Skeletal muscle tissue (tissue), 4 donors: ENCODE results near the gene FUNDC1. TPM values are rescaled to one million over a fixed set of nuclear protein-coding genes. Genes with fewer than 3 reads are reported as not detected.
"Not testable (repeated sequence)": the region's sequence is repeated elsewhere in the genome, so short reads cannot be mapped to it uniquely, and the experiment has no call there.

Source experiments
- H3K27ac ChIP-seq: one replicate; pipeline ENCODE4 v1.7.0; 2013; ENCODE audit warnings: mild to moderate bottlenecking, low read depth, low read length, inconsistent platforms
- H3K27me3 ChIP-seq, 3 donors: one replicate each; pipeline ENCODE4 v1.7.0; 2013; ENCODE audit warnings: low read length in 3 of 3; ENCODE audit not compliant: control insufficient read depth in 3 of 3, insufficient read depth in 3 of 3
- H3K36me3 ChIP-seq, 3 donors: one replicate each; pipeline ENCODE4 v1.7.0; 2013; ENCODE audit warnings: low read length in 3 of 3; ENCODE audit not compliant: control insufficient read depth in 3 of 3, insufficient read depth in 3 of 3
- H3K4me1 ChIP-seq, 3 donors: one replicate each; pipeline ENCODE4 v1.7.0; 2013; ENCODE audit warnings: low read length in 3 of 3, mild to moderate bottlenecking in 3 of 3; ENCODE audit not compliant: control insufficient read depth in 3 of 3, insufficient read depth in 3 of 3
- H3K4me3 ChIP-seq, 3 donors: one replicate each; pipeline ENCODE4 v1.7.0; 2013; ENCODE audit warnings: low read length in 3 of 3
- H3K9ac ChIP-seq, 3 donors: one replicate each; pipeline ENCODE4 v1.7.0; 2013; ENCODE audit warnings: low read length in 3 of 3, mild to moderate bottlenecking in 3 of 3, moderate library complexity in 2 of 3, low read depth in 1 of 3
- H3K9me3 ChIP-seq, 3 donors: one replicate each; pipeline ENCODE4 v1.7.0; 2013; ENCODE audit warnings: low read length in 3 of 3; ENCODE audit not compliant: control insufficient read depth in 3 of 3
- total RNA-seq: library from RNA; depleted of rRNA; stranded (reverse); fragments of >200 nt; gene quantifications from one replicate; pipeline ENCODE4 v1.2.3, GENCODE V29; 2014
- donor health status: Osteomylitis.

Gene FUNDC1
- 9.9 TPM for total RNA-seq

- H3K4me3 ChIP-seq: peak within 1 kb of the TSS; percentile 76 to 77 (median 76)
- H3K27me3 ChIP-seq: no peaks in the 10 kb centered on the region
- peak within 1 kb of the TSS; percentile 78 to 81 (median 80) for H3K9ac ChIP-seq
- H3K4me1 ChIP-seq: peaks cover 0 to 14% (median 6%) of the 10 kb centered on the region in 3 donors
- H3K9me3 ChIP-seq: no peaks in the 10 kb centered on the region
- peak within 1 kb of the TSS; percentile 69 for H3K27ac ChIP-seq
- no peaks in the 10 kb centered on the region for H3K36me3 ChIP-seq
Observed at GRCh38 chrX:44542567-44543325, at the start of gene FUNDC1. TSS of gene FUNDC1 (minus strand) at chrX:44542859. CDS start at chrX:44542832, 27 bp downstream.

GRCh38 chrX:44585866-44586265 is 43.2 kb upstream of the FUNDC1 start:
- H3K27me3 ChIP-seq: no peaks in the 10 kb centered on the region
- H3K4me1 ChIP-seq: no peaks in the 10 kb centered on the region
- no peak overlapping the region for H3K4me3 ChIP-seq
- no peak overlapping the region for H3K27ac ChIP-seq
- H3K36me3 ChIP-seq: no peaks in the 10 kb centered on the region
- H3K9me3 ChIP-seq: no peaks in the 10 kb centered on the region
- no peak overlapping the region for H3K9ac ChIP-seq

- Histone ChIP-seq H3K27me3 (no peaks in the 10 kb centered on the region), H3K9me3 (no peaks in the 10 kb centered on the region), H3K36me3 (no peaks in the 10 kb centered on the region), H3K27ac (no peak overlapping the region), H3K4me1 (no peaks in the 10 kb centered on the region), H3K9ac (no peak overlapping the region), H3K4me3 (no peak overlapping the region)
Observed at GRCh38 chrX:44580466-44580865, 37.8 kb upstream of the FUNDC1 start.

- Histone ChIP-seq H3K27me3 (no peaks in the 10 kb centered on the region), H3K36me3 (no peaks in the 10 kb centered on the region), H3K27ac (no peak overlapping the region), H3K9me3 (peaks cover 0 to 2% (median 0%) of the 10 kb centered on the region in 3 donors), H3K4me1 (no peaks in the 10 kb centered on the region), H3K9ac (no peak overlapping the region), H3K4me3 (no peak overlapping the region)
Observed at GRCh38 chrX:44572340-44572938, 29.8 kb upstream of the FUNDC1 start.

- Histone ChIP-seq H3K27ac (no peak overlapping the region), H3K36me3 (no peaks in the 10 kb centered on the region), H3K4me3 (no peak overlapping the region), H3K4me1 (no peaks in the 10 kb centered on the region), H3K9ac (no peak overlapping the region), H3K9me3 (peaks cover 0 to 2% (median 0%) of the 10 kb centered on the region in 3 donors), H3K27me3 (no peaks in the 10 kb centered on the region)
Observed at GRCh38 chrX:44570522-44570921, 27.9 kb upstream of the FUNDC1 start.

- Histone ChIP-seq H3K9me3 (peaks cover 0 to 2% (median 0%) of the 10 kb centered on the region in 3 donors), H3K9ac (no peak overlapping the region), H3K36me3 (no peaks in the 10 kb centered on the region), H3K4me3 (no peak overlapping the region), H3K27me3 (no peaks in the 10 kb centered on the region), H3K4me1 (no peaks in the 10 kb centered on the region), H3K27ac (no peak overlapping the region)
Observed at GRCh38 chrX:44569122-44569521, 26.5 kb upstream of the FUNDC1 start.

- no peaks in the 10 kb centered on the region for H3K27me3 ChIP-seq
- no peak overlapping the region for H3K27ac ChIP-seq
- no peak overlapping the region for H3K4me3 ChIP-seq
- no peaks in the 10 kb centered on the region for H3K4me1 ChIP-seq
- H3K9ac ChIP-seq: no peak overlapping the region
- no peaks in the 10 kb centered on the region for H3K36me3 ChIP-seq
- H3K9me3 ChIP-seq: no peaks in the 10 kb centered on the region
Observed at GRCh38 chrX:44568196-44568595, 25.5 kb upstream of the FUNDC1 start.

- not testable (repeated sequence) for H3K4me3 ChIP-seq, H3K27me3 ChIP-seq, H3K27ac ChIP-seq, H3K9me3 ChIP-seq, H3K4me1 ChIP-seq, H3K36me3 ChIP-seq, H3K9ac ChIP-seq
Observed at GRCh38 chrX:44561896-44562295, 19.2 kb upstream of the FUNDC1 start.

GRCh38 chrX:44550563-44550962 is 7.9 kb upstream of the FUNDC1 start:
- Histone ChIP-seq H3K9ac (no peak overlapping the region), H3K4me1 (no peaks in the 10 kb centered on the region), H3K4me3 (no peak overlapping the region), H3K36me3 (no peaks in the 10 kb centered on the region), H3K27me3 (no peaks in the 10 kb centered on the region), H3K9me3 (no peaks in the 10 kb centered on the region), H3K27ac (no peak overlapping the region)

GRCh38 chrX:44545454-44545853 is 2.8 kb upstream of the FUNDC1 start:
- H3K36me3 ChIP-seq, H3K9ac ChIP-seq, H3K27me3 ChIP-seq, H3K4me3 ChIP-seq, H3K9me3 ChIP-seq, H3K27ac ChIP-seq, H3K4me1 ChIP-seq: not testable (repeated sequence)
